Measurements from ENCODE around the gene MARCHF7.

DNA sequence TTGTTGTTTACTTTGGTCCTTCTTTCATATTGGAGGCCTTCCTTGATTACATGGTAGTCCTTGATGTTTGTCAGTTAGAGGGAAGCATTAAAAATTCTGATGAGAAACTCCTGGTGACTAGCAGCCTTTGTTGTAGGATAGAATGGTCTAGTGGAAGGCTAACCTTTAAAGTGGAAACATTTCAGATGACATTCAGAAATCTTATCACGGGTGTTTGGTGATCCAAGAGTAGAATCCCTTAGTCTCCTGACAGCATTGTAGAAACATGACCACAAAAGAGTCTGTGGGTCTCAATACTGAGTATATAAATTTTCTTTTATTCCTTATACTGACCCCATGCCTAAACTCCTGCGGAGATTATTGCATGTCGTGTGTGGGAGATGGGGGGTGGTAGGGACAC is 13.4 kb downstream of the MARCHF7 start:
- TF ChIP-seq POLR2A (IDR thresholded peaks at IDR 0.05; ENCODE audit: low read depth, low read length) = no peak
- TF ChIP-seq POLR2AphosphoS5 (IDR thresholded peaks at IDR 0.05; ENCODE audit: low read depth, low read length) = no peak
